Endodermal cell (in vitro differentiated cells): ENCODE results near the gene STIM1. TPM values are rescaled to one million over a fixed set of nuclear protein-coding genes. Genes with fewer than 3 reads are reported as not detected.

Experiments
- DNase-seq: peaks from one replicate; pipeline ENCODE4 v3.0.0-alpha.2; 2017
- H3K27ac ChIP-seq: 2 replicates; pipeline ENCODE4 v1.5.1; 2013; ENCODE audit warnings: mild to moderate bottlenecking, low read depth, low read length, moderate library complexity
- H3K27me3 ChIP-seq: 2 replicates; pipeline ENCODE4 v1.6.1; 2013; ENCODE audit warnings: mild to moderate bottlenecking, low read length, moderate library complexity; ENCODE audit not compliant: insufficient read depth, control insufficient read depth, poor library complexity, severe bottlenecking
- H3K36me3 ChIP-seq: 2 replicates; pipeline ENCODE4 v1.7.0; 2013; ENCODE audit warnings: mild to moderate bottlenecking, low read length, moderate library complexity; ENCODE audit not compliant: control insufficient read depth, insufficient read depth
- H3K4me1 ChIP-seq: one replicate; pipeline ENCODE4 v1.7.0; 2013; ENCODE audit warnings: low read length; ENCODE audit not compliant: control insufficient read depth, insufficient read depth
- H3K4me3 ChIP-seq: 2 replicates; pipeline ENCODE4 v1.5.1; 2013; ENCODE audit warnings: mild to moderate bottlenecking, low read length, moderate library complexity
- H3K9ac ChIP-seq: 2 replicates; pipeline ENCODE4 v1.6.1; 2013; ENCODE audit warnings: mild to moderate bottlenecking, low read length, moderate library complexity; ENCODE audit not compliant: poor library complexity, severe bottlenecking; ENCODE audit errors: extremely low read depth
- H3K9me3 ChIP-seq: 2 replicates; pipeline ENCODE4 v1.6.1; 2013; ENCODE audit warnings: mild to moderate bottlenecking, low read length, moderate library complexity; ENCODE audit not compliant: control insufficient read depth
- H3K27ac Mint-ChIP-seq: 2 replicates; pipeline ENCODE4 v1.8.0; 2020; ENCODE audit warnings: mixed read lengths
- H3K27me3 Mint-ChIP-seq: 2 replicates; pipeline ENCODE4 v1.8.0; 2021; ENCODE audit warnings: mild to moderate bottlenecking, mixed read lengths; ENCODE audit not compliant: insufficient read depth
- H3K36me3 Mint-ChIP-seq: 2 replicates; pipeline ENCODE4 v1.8.0; 2020; ENCODE audit warnings: low read depth, mixed read lengths
- H3K4me1 Mint-ChIP-seq: 2 replicates; pipeline ENCODE4 v1.8.0; 2020; ENCODE audit warnings: mixed read lengths
- H3K4me3 Mint-ChIP-seq: 2 replicates; pipeline ENCODE4 v1.8.0; 2020; ENCODE audit warnings: mild to moderate bottlenecking, moderate library complexity, mixed read lengths
- H3K9me3 Mint-ChIP-seq: 2 replicates; pipeline ENCODE4 v1.8.0; 2020; ENCODE audit warnings: mild to moderate bottlenecking, mixed read lengths
- WGBS, 2 experiments: methylation state at CpG; one replicate each; pipeline versions ENCODE4 v1.1.5 to v1.1.7; 2013; ENCODE audit warnings: missing lambda C conversion rate in 2 of 2, mixed read lengths in 1 of 2; ENCODE audit not compliant: insufficient coverage in 1 of 2, insufficient read length in 1 of 2; 5-methylcytosine and 5-hydroxymethylcytosine counted together
- total RNA-seq, 2 donors: library from RNA; stranded (reverse); fragmentation: NEBNext Ultra II Directional in 1 of 2; extraction: Animal tissue kit (Norgen Biotek cat#: 25700) in 1 of 2; gene quantifications; 2 replicates in 1 of 2; 3 replicates in 1 of 2; pipeline ENCODE4 v1.2.1, GENCODE V29; 2021
- TF ChIP-seq, protein P1 (sequence below): fragments of 200-600 bp; sonication (generic); conservative IDR thresholded peaks from 2 replicates; pipeline ENCODE4 v1.5.0; 2021; ENCODE audit warnings: antibody characterized with exemption, mild to moderate bottlenecking

The STIM1 gene
- total RNA-seq, 2 donors from 2014 or later = 20.9 to 27.9 TPM

DNA sequence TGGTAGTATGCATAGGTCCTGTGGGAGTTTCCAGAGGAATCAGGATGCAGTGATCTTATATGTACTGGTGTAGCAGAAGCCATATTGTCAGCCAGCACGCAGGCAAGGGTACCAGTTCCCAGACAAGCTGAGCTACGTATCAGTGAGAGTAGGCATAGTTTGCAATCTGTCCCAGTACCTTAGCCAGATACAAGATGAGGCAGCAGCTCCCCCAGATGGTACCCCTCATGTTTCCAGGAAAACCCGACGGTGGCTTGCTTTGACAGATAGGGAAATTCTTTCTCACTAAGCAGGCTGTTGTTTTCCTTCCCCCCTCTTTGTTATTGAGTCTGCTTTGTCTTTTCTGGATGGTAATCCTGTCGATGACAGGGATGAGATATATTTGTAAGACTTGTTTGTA lies 129.4 kb downstream of the STIM1 start:
- H3K4me1 Mint-ChIP-seq = peaks cover 5% of the 10 kb centered on the region
- Histone ChIP-seq H3K9ac (no peak overlapping the region), H3K27ac (no peak overlapping the region), H3K9me3 (no peaks in the 10 kb centered on the region), H3K36me3 (no peaks in the 10 kb centered on the region), H3K27me3 (no peaks in the 10 kb centered on the region), H3K4me3 (no peak overlapping the region), H3K4me1 (no peaks in the 10 kb centered on the region)
- 80 to 89% methylated on average over 2 to 5 of the region's 5 CpGs for WGBS, 2 experiments
- TF ChIP-seq, protein P1, sequence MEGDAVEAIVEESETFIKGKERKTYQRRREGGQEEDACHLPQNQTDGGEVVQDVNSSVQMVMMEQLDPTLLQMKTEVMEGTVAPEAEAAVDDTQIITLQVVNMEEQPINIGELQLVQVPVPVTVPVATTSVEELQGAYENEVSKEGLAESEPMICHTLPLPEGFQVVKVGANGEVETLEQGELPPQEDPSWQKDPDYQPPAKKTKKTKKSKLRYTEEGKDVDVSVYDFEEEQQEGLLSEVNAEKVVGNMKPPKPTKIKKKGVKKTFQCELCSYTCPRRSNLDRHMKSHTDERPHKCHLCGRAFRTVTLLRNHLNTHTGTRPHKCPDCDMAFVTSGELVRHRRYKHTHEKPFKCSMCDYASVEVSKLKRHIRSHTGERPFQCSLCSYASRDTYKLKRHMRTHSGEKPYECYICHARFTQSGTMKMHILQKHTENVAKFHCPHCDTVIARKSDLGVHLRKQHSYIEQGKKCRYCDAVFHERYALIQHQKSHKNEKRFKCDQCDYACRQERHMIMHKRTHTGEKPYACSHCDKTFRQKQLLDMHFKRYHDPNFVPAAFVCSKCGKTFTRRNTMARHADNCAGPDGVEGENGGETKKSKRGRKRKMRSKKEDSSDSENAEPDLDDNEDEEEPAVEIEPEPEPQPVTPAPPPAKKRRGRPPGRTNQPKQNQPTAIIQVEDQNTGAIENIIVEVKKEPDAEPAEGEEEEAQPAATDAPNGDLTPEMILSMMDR = peak; percentile 51
- peaks cover 13% of the 10 kb centered on the region for H3K27me3 Mint-ChIP-seq
- H3K27ac Mint-ChIP-seq = no peak overlapping the region
- H3K36me3 Mint-ChIP-seq = no peaks in the 10 kb centered on the region
- H3K9me3 Mint-ChIP-seq = no peaks in the 10 kb centered on the region
- DNase-seq = peak; percentile 55
- no peak overlapping the region for H3K4me3 Mint-ChIP-seq

DNA sequence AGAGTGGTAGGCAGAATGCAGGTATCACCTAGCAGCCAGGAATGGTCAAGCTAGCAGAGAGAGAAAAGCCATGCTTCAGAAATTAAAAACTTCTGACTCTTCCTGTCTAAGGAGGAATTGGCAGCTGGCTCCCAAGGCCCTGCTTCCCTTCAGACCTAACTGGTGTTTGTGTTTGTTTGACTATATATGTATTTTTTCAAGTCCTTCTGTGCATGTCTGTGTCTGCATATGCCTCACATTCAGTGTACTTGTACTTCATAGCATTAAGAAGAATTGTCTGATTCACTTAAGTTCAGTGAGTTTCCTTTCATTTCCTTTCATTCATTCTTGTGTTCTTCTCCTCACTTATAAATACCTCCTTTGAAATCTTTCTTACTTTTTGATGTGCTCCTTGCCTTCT lies 130.2 kb downstream of the STIM1 start:
- Mint-ChIP-seq H3K27ac (no peak overlapping the region), H3K9me3 (no peaks in the 10 kb centered on the region), H3K36me3 (no peaks in the 10 kb centered on the region), H3K27me3 (peaks cover 15% of the 10 kb centered on the region), H3K4me1 (peaks cover 5% of the 10 kb centered on the region), H3K4me3 (no peak overlapping the region)
- no peak for DNase-seq
- H3K4me3 ChIP-seq = no peak overlapping the region
- no peak overlapping the region for H3K27ac ChIP-seq
- no peaks in the 10 kb centered on the region for H3K9me3 ChIP-seq
- H3K36me3 ChIP-seq = no peaks in the 10 kb centered on the region
- no peaks in the 10 kb centered on the region for H3K4me1 ChIP-seq
- TF ChIP-seq, protein P1 = no peak
- H3K27me3 ChIP-seq = no peaks in the 10 kb centered on the region
- H3K9ac ChIP-seq = no peak overlapping the region

DNA sequence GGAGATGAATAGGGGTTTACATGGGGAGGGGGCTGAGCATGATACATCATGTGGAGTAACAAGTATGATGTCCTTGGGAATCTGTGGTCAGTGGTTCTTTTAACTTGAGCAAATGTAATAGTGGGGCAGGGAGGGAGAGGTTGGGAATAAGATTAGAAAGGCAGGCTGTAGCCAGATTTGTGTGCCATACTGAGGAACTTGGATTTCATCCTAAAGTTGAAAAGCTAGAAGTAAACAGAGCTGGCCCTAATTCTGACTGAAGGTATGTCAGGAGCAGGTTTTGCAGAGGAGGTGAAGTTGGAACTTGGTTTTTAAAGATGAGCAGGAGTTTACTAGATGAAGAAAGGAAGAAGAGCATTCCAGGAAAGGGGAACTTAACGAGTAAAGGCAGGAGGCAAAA lies 130.8 kb downstream of the STIM1 start:
- Mint-ChIP-seq H3K9me3 (no peaks in the 10 kb centered on the region), H3K4me1 (peaks cover 5% of the 10 kb centered on the region), H3K27me3 (peaks cover 15% of the 10 kb centered on the region), H3K27ac (no peak overlapping the region), H3K4me3 (no peak overlapping the region), H3K36me3 (no peaks in the 10 kb centered on the region)
- WGBS, 2 experiments = 87 to 92% methylated on average over 1 of the region's 1 CpG
- H3K27me3 ChIP-seq = no peaks in the 10 kb centered on the region
- no peak overlapping the region for H3K4me3 ChIP-seq
- no peak overlapping the region for H3K9ac ChIP-seq
- TF ChIP-seq, protein P1 = no peak
- no peaks in the 10 kb centered on the region for H3K9me3 ChIP-seq
- H3K36me3 ChIP-seq = no peaks in the 10 kb centered on the region
- DNase-seq = no peak
- H3K27ac ChIP-seq = no peak overlapping the region
- H3K4me1 ChIP-seq = no peaks in the 10 kb centered on the region
